Kidney epithelial cell (primary cell): ENCODE results near the gene AFAP1L1. TPM values are rescaled to one million over a fixed set of nuclear protein-coding genes. Genes with fewer than 3 reads are reported as not detected.

Experiments used
- DNase-seq: peaks from one replicate; pipeline ENCODE4 v3.0.0-alpha.2; 2010; ENCODE audit warnings: low read depth
- H3K27me3 ChIP-seq: 2 replicates; pipeline ENCODE4 v1.6.0; 2011; ENCODE audit warnings: low read length; ENCODE audit not compliant: control insufficient read depth, insufficient read depth
- H3K36me3 ChIP-seq: 2 replicates; pipeline ENCODE4 v1.5.1; 2011; ENCODE audit warnings: low read length; ENCODE audit not compliant: control insufficient read depth, insufficient read depth
- H3K4me3 ChIP-seq: 2 replicates; pipeline ENCODE4 v1.5.1; 2011; ENCODE audit warnings: low read depth, mild to moderate bottlenecking, control low read depth, low read length
- total RNA-seq: library from RNA; depleted of rRNA; stranded (reverse); fragments of >200 nt; gene quantifications from 2 replicates; pipeline ENCODE4 v1.2.3, GENCODE V29; 2015
- TF ChIP-seq, protein P1 (sequence below): IDR thresholded peaks from 2 replicates; pipeline ENCODE4 v1.5.1; 2011; ENCODE audit warnings: mild to moderate bottlenecking, moderate library complexity, low read length, control low read depth, inconsistent platforms; ENCODE audit not compliant: insufficient read depth, poor library complexity, severe bottlenecking

Gene AFAP1L1
- total RNA-seq, 1 donor from 2014 or later, result 15.3 TPM

GRCh38 chr5:149364719-149365118 lies 93.1 kb downstream of the AFAP1L1 start:
- Histone ChIP-seq H3K27me3 (no peaks in the 10 kb centered on the region), H3K36me3 (no peaks in the 10 kb centered on the region), H3K4me3 (no peak overlapping the region)
- no peak for DNase-seq
- TF ChIP-seq, protein P1, sequence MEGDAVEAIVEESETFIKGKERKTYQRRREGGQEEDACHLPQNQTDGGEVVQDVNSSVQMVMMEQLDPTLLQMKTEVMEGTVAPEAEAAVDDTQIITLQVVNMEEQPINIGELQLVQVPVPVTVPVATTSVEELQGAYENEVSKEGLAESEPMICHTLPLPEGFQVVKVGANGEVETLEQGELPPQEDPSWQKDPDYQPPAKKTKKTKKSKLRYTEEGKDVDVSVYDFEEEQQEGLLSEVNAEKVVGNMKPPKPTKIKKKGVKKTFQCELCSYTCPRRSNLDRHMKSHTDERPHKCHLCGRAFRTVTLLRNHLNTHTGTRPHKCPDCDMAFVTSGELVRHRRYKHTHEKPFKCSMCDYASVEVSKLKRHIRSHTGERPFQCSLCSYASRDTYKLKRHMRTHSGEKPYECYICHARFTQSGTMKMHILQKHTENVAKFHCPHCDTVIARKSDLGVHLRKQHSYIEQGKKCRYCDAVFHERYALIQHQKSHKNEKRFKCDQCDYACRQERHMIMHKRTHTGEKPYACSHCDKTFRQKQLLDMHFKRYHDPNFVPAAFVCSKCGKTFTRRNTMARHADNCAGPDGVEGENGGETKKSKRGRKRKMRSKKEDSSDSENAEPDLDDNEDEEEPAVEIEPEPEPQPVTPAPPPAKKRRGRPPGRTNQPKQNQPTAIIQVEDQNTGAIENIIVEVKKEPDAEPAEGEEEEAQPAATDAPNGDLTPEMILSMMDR, result no peak

DNA sequence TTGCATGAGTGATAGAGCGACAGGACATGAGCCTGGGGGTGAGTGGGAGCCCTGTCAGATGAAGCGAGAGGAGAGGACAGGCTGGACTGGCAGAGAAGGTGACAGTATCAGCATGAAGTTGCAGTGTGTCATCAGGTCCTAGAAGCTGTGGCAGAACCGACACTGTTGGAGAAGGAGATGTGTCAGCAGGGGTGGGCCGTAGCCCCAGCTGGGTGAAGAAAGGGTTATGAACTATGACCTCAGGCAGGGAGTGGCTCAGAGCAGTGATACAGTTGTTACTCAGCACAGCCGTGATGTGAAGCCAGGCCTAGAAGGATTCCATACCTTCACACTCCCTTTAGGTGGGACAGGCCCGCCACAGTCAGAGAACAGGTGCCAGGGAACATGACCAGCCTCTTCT lies 93.8 kb downstream of the AFAP1L1 start:
- Histone ChIP-seq H3K27me3 (no peaks in the 10 kb centered on the region), H3K36me3 (no peaks in the 10 kb centered on the region), H3K4me3 (no peak overlapping the region)
- DNase-seq, result no peak
- TF ChIP-seq, protein P1, result no peak

- Histone ChIP-seq H3K36me3 (no peaks in the 10 kb centered on the region), H3K27me3 (no peaks in the 10 kb centered on the region), H3K4me3 (no peak overlapping the region)
- TF ChIP-seq, protein P1, result no peak
- no peak for DNase-seq
Measured at GRCh38 chr5:149366169-149366729, 94.6 kb downstream of the AFAP1L1 start.

DNA sequence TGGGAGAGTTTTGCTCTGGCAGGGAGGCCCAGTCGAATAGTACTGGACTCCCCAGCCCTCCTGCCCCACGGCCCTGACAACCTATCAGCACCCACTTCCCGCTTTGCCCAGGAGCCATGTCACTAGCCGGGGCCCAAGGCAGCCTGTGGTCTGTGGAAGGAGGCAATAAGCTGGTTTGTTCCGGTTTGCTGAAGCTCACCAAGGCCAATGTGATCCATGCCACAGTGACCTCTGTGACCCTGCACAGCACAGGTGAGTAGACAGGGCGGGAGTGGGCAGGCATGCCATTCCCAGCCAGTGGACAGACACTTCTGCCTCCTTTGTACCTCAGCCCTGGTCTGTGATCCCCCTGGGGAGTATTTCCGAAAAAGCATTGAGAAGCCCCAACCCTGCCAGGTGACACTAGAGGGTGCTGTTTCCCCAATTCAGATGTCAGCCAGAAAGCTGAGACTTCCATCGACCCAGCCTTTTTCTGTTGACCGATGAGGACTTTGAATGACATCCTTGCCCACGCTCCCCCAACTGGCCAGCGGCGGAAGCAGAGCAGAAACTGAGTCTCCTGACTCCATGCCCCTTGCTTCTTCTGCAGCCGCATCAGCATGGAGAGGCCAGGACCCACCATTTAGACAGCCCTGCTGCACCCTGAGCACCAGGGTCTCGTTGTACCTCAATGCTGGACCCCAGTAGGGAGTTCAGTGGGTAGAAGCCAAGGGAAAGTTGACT lies 95.8 kb downstream of the AFAP1L1 start:
- Histone ChIP-seq H3K27me3 (no peaks in the 10 kb centered on the region), H3K36me3 (no peaks in the 10 kb centered on the region), H3K4me3 (no peak overlapping the region)
- TF ChIP-seq, protein P1, result peak; percentile 83
- DNase-seq, result peak; percentile 34

DNA sequence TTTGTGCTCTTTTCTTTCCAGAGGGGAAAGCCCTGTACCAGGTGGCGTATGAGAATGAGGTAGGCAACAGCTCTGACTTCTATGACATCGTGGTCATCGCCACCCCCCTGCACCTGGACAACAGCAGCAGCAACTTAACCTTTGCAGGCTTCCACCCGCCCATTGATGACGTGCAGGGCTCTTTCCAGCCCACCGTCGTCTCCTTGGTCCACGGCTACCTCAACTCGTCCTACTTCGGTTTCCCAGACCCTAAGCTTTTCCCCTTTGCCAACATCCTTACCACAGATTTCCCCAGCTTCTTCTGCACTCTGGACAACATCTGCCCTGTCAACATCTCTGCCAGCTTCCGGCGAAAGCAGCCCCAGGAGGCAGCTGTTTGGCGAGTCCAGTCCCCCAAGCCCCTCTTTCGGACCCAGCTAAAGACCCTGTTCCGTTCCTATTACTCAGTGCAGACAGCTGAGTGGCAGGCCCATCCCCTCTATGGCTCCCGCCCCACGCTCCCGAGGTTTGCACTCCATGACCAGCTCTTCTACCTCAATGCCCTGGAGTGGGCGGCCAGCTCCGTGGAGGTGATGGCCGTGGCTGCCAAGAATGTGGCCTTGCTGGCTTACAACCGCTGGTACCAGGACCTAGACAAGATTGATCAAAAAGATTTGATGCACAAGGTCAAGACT lies 96.5 kb downstream of the AFAP1L1 start:
- TF ChIP-seq, protein P1, result no peak
- H3K27me3 ChIP-seq, result no peaks in the 10 kb centered on the region
- no peak for DNase-seq
- no peaks in the 10 kb centered on the region for H3K36me3 ChIP-seq
- no peak overlapping the region for H3K4me3 ChIP-seq
